ENCODE data around the gene DDX51.

DDX51 gene, protein sequence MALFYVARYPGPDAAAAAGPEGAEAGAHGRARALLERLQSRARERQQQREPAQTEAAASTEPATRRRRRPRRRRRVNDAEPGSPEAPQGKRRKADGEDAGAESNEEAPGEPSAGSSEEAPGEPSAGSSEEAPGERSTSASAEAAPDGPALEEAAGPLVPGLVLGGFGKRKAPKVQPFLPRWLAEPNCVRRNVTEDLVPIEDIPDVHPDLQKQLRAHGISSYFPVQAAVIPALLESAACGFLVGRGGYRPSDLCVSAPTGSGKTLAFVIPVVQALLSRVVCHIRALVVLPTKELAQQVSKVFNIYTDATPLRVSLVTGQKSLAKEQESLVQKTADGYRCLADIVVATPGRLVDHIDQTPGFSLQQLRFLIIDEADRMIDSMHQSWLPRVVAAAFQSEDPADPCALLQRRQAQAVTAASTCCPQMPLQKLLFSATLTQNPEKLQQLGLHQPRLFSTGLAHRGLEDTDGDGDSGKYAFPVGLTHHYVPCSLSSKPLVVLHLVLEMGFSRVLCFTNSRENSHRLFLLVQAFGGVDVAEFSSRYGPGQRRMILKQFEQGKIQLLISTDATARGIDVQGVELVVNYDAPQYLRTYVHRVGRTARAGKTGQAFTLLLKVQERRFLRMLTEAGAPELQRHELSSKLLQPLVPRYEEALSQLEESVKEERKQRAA

DNA sequence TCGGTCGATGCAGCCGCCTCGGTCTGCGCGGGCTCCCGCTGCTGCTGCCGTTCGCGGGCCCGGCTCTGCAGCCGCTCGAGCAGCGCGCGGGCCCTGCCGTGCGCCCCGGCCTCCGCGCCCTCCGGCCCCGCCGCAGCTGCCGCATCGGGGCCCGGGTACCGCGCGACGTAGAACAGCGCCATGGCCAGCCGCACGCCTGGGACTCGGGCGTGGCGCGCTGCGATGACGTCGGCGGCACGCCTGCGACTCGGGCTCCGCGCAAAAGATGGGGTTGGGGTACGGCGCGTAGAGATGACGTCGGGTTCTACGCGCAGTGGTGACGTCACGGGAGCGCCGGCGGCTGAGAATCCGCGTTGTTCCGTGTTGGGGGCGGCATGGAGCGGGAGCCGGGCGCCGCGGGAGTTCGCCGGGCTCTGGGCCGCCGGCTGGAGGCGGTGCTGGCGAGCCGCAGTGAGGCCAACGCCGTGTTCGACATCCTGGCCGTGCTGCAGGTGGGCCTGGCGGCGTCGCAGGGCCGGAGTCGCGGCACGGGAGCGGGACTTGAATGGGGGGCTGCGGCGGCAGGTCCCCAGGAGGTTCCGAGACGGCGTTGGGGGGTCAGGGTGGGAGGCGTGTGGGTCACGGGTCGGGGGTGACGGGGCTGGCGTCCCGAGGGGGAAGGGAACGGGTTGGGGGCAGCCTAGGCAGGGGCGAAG is at the start of gene DDX51, which contains the start of gene NOC4L:
TSS of gene DDX51 (minus strand) at position 205 of the 695 bp plus-strand sequence. CDS start at position 182, 23 bp downstream.
TSS of gene NOC4L (plus strand) at position 343 of the 695 bp plus-strand sequence. CDS start at position 375, 32 bp downstream.
- H3K27me3 Mint-ChIP-seq = no peaks in the 10 kb centered on the region
- peak within 1 kb of the TSS; percentile 87 for H3K4me3 Mint-ChIP-seq
- peaks cover 42% of the 10 kb centered on the region for H3K4me1 Mint-ChIP-seq
- ATAC-seq = peak; percentile 93
- peak within 1 kb of the TSS; percentile 90 for H3K27ac Mint-ChIP-seq
- H3K36me3 Mint-ChIP-seq = peaks cover 14% of the 10 kb centered on the region
- no peaks in the 10 kb centered on the region for H3K9me3 Mint-ChIP-seq

DNA sequence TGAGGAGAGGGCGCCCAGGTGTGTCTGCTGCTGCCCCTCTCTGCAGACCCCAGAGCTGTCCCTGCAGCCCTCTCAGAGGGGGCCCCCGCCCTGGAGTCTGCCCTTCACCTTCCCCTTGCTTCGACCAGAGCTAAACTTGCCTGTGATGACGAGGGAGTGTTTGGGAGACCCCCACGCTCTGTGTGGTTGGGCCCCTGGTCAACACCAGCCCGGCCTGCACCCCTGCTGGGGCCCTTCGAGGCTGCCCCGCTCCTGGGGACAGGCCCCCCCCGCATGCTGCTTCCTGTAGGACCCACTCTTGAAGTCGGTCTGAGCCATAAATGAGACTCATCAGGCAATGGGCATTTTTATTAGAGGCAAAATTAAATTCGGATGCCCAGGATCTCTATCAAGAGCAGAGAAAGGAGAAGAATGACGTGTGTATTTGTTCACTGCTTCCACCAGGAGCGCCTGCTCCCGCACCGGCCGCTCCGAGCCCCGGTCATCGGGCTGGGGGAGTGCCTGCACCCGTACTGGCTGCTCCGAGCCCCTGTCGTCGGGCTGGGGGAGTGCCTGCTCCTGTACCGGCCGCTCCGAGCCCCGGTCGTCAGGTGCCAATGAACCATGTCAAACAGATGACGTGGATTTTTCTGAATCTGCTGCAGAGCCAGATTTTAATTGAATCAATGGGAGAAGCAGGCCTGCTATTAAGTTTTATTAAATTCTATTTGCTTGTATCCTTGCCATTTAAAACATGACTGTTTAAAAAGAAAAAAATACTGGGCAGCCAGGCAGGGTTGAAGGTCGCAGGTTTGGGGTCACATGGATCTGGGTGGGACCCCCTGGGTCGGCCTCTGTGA is 47.8 kb upstream of the DDX51 start:
- H3K27ac Mint-ChIP-seq = no peak overlapping the region
- peaks cover 9% of the 10 kb centered on the region for H3K27me3 Mint-ChIP-seq
- H3K9me3 Mint-ChIP-seq = peaks cover 8% of the 10 kb centered on the region
- H3K4me1 Mint-ChIP-seq = peaks cover 25% of the 10 kb centered on the region
- ATAC-seq = no peak
- H3K4me3 Mint-ChIP-seq = no peak overlapping the region
- H3K36me3 Mint-ChIP-seq = no peaks in the 10 kb centered on the region

DNA sequence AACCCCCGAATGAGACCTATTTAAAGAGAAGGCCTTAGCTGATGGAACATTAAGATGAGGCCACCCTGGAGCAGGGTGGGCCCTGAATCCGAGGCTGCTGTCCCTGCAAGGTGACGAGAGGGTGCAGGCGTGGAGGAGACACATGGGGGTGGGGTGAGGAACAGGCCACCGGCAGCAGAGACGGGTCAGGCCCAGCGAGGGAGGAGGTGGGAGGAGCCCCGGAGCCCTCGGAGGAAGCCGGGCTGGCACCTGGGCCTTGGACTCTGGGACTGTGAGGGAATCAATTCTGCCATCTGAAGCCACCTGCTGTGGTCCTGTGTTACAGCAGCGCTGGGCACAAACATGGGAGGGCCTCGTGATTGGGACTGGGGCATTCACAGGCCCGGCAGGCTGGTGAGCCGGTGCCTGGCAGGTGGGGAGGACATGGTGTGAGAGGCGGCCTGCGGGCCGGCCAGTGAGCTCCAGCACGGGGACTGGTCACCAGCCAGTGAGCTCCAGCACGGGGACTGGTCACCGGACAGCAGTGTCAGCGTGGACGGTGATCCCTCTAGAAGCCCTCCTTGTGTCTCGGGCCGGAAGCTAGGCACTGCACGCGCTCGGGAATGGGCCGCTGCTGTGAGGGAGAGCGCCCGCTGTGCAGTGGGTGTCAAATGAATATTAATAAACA is 46.8 kb upstream of the DDX51 start:
- no peak for ATAC-seq
- Mint-ChIP-seq H3K9me3 (peaks cover 9% of the 10 kb centered on the region), H3K4me1 (peaks cover 30% of the 10 kb centered on the region), H3K36me3 (no peaks in the 10 kb centered on the region), H3K4me3 (peak overlapping the region; percentile 34), H3K27ac (no peak overlapping the region), H3K27me3 (peaks cover under 1% of the 10 kb centered on the region)

DNA sequence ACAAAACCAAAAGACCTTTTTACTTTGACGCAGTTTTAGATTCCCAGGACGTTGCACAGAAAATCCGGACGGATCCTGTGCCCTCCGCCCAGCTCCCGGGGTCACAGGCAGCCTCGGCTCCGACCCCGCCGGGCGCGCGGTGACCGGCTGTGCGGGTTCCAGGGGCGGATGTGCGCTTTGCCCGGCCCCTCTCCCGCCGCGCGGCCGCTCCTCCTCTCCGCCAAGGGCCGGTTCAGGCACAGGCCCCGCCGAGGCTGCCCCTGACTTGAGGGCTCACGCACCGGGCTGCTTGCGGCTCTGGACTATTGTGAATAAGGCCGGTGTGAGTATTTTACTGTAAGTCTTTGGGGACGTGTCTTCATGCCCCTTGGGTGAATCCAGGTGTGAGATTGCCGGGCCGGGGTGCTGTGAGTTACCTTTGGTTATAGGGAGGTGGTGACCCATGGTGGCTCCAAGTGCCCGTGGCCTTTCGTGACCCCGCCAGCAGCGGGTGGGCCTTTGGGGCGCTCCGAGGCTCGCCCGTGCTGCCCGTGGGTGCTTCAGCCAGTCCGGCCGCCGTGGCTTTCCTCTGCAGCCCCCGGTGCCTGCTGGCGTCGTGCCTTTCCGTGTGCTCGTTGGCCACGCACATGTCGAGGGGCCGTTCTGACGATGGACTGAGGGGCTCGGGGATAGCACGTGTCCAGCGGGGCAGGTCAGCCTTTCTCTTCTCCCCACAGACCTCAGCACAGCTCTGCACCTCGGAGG is 46.1 kb upstream of the DDX51 start:
- Mint-ChIP-seq H3K27ac (peak overlapping the region; percentile 76), H3K4me1 (peaks cover 30% of the 10 kb centered on the region), H3K9me3 (peaks cover 12% of the 10 kb centered on the region), H3K36me3 (no peaks in the 10 kb centered on the region), H3K27me3 (no peaks in the 10 kb centered on the region), H3K4me3 (peak overlapping the region; percentile 80)
- ATAC-seq = peak; percentile 2

DNA sequence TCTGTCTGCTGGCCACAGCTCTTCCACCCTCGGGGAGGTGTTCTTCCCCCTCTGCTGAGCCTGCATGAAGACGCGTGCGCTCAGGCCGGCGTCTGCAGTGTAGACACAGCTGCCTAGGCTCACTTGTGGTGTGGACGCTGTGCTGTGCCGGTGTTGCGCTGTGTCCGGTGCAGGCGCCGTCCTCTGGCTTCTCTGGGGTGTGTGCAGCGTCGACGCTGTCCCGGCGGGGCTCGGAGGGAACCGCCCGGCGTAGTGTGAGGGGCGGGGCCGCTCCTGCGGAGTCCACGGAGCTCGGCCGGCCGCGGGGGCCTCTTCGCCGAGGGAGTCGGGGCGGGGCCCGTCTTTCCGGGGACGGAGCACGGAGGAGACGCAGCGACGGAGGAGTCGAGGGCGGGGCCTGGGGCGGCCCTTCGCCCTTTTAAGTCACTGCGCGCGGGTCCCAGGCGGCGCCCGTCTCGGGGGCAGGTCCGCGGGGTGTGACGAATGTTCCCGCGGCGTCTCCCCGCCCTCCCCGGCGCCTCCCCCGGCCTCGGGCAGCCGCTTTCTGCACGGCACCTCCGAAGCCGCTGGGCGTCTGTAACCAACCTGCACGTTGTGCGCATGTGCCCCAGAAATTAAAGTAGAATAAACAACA is 45.4 kb upstream of the DDX51 start:
- H3K4me1 Mint-ChIP-seq = peaks cover 30% of the 10 kb centered on the region
- H3K9me3 Mint-ChIP-seq = peaks cover 12% of the 10 kb centered on the region
- H3K27me3 Mint-ChIP-seq = no peaks in the 10 kb centered on the region
- H3K36me3 Mint-ChIP-seq = no peaks in the 10 kb centered on the region
- H3K27ac Mint-ChIP-seq = peak overlapping the region; percentile 76
- ATAC-seq = peak; percentile 96
- H3K4me3 Mint-ChIP-seq = peak overlapping the region; percentile 80

DNA sequence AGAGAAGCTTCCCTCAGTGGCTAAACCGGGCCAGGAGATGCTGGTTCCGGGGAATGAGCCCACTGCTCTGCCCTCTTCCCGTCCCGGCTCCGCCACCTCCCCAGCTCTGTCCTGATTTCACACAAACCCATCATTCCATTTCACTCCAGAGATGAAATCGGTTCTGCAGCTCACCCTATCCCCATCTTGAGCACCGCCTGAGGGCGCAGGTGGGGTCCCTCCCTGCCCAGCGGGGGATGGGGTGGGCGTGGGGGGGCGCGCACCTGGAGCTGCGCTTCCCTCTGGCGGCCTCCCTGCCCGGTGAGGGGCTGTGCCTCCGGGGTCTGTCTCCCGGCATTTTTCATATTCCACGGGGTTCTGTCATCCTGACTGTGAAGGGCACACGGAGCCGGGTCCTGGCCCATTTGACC is 44.8 kb upstream of the DDX51 start:
- no peak for ATAC-seq
- H3K9me3 Mint-ChIP-seq = peaks cover 12% of the 10 kb centered on the region
- no peaks in the 10 kb centered on the region for H3K27me3 Mint-ChIP-seq
- H3K36me3 Mint-ChIP-seq = no peaks in the 10 kb centered on the region
- peak overlapping the region; percentile 80 for H3K4me3 Mint-ChIP-seq
- H3K27ac Mint-ChIP-seq = peak overlapping the region; percentile 76
- H3K4me1 Mint-ChIP-seq = peaks cover 30% of the 10 kb centered on the region

DNA sequence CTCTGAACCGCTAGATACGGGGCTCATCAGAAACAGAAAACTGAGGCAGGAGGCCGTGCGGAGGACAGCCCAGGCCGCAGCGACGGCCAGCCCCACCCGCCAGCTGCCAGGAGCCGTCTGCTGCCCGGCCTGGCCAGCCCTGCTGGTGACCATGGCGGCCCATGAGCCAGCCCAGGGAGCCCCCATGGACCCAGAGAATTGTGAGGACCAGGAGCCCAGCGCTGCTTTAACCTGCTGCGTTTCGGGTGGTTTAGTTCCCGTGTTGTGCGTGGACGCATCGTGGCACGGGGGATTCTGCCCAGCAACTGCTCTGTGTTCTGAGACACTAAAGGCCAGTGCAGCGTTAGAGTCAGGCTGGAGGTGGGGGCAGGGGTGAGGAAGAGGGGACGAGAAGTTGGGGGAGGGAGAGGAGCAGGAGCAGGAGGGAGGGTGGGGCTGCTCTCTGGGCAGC is 44.4 kb upstream of the DDX51 start:
- Mint-ChIP-seq H3K9me3 (peaks cover 10% of the 10 kb centered on the region), H3K36me3 (no peaks in the 10 kb centered on the region), H3K27me3 (no peaks in the 10 kb centered on the region), H3K27ac (no peak overlapping the region), H3K4me3 (peak overlapping the region; percentile 38), H3K4me1 (peaks cover 30% of the 10 kb centered on the region)
- ATAC-seq = no peak

DNA sequence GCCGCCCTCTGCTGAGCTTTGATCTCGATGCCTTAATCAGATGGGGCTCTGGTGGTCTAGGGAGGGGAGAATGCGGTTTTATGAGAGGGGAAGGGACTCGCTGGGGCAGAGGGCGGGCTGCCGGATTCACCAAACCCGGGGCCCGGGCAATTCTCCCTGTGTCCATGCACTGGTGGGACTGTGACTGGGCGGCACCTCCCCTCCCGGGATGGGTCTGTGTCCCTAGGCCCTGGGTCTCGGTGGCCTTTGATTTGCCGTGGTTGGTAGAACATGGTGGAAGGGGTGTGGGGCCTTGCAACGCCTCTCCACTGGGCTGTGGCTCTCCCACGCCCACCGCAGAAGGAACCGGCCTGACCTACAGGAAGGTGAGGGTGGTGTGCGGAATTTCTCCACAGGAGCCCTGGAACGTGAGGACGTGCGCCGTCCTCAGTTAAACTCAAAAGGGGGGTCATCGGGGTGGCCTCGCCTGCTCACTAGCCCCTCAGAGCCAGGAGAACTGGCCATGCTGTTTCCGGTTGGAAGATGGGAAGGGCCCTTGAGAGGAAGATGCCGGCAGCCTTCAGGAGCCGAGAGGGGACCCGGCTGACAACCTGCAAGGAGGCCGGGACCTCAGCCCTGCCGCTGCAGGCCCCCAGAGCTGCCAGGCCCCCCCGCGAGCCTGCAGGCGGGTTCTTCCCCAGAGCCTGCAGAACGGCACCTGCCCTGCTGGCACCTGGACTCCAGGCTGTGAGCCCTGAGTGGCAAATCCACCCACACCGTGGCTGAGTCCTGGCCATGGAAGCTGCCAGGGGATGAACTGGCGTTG is 43.7 kb upstream of the DDX51 start:
- no peak for ATAC-seq
- no peak overlapping the region for H3K4me3 Mint-ChIP-seq
- H3K27ac Mint-ChIP-seq = no peak overlapping the region
- H3K27me3 Mint-ChIP-seq = no peaks in the 10 kb centered on the region
- peaks cover 30% of the 10 kb centered on the region for H3K4me1 Mint-ChIP-seq
- peaks cover 9% of the 10 kb centered on the region for H3K9me3 Mint-ChIP-seq
- no peaks in the 10 kb centered on the region for H3K36me3 Mint-ChIP-seq

DNA sequence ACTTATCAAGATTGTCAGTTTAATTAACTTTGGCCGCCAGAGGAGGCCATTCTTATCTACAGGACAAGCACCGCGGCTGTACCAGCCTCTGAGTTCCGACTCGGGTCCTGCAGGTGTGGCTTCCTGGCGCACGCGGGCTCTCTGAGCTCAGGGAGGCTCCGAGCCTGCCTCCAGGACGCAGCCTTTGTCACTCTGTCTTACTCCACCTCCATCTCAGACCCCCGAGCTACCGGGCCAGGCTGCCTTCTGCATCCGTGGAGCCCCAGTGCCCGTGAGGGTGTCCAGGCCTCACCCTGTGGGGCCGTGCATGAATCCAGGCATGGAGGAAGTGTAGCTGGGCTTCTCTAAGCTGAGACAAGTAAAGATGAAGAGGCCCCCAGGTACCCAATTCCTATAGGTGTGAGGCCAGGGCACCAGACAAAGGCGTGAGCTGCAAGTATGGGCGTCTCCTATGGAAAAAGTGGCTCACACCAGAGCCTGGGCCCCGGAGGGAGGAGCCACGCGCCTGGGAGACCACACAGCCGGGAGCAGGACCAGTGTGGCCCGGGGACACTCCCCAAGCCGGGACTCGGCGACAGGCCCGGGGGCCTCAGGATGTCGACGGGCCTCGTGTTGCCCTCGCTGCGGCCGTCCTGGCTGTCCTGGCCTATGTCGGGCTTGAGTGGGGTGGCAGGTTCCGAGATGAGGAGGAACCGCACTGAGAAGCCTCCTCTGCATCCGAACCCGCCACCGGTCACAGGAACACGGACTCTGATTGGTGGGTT is 42.9 kb upstream of the DDX51 start:
- no peak overlapping the region for H3K4me3 Mint-ChIP-seq

DNA sequence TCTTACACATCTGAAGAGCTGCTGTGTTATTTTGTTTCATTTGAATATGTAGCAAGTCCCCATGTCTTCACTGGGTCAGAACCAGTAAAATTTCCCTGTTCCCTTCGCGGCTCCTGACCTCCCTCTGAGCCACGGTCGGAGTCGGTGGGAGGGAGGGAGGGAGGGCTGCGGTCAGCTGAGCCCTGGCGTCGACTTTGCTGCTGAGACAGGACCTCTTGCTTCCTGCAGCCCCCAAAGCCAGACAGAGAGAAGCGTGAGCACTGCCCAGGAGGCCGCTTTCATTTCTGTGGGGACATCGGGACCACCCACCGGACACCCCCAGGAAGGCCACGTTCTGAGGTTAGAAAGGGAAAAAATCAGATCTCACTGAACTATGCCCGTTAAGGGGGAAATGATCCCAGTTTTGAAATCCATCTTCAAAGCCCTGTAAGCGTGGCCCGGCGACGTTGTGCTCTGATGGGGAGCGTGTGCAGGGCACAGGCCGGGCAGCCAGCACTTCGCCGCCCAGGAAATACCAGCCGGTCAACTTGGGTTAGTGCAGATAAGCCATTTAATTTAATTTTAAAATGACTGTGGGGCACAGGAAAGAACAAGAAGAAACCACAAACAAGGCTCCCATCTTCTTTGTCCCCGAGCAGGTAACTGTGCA is 42.2 kb upstream of the DDX51 start:
- peaks cover 6% of the 10 kb centered on the region for H3K27me3 Mint-ChIP-seq
- H3K27ac Mint-ChIP-seq = no peak overlapping the region
- peaks cover 30% of the 10 kb centered on the region for H3K4me1 Mint-ChIP-seq
- no peaks in the 10 kb centered on the region for H3K36me3 Mint-ChIP-seq
- peaks cover 9% of the 10 kb centered on the region for H3K9me3 Mint-ChIP-seq
- H3K4me3 Mint-ChIP-seq = no peak overlapping the region
- ATAC-seq = no peak

More for the DNA sequence above, 42.9 kb upstream of the DDX51 start:
- H3K27me3 Mint-ChIP-seq = no peaks in the 10 kb centered on the region
- no peaks in the 10 kb centered on the region for H3K36me3 Mint-ChIP-seq
- H3K9me3 Mint-ChIP-seq = peaks cover 9% of the 10 kb centered on the region
- peaks cover 30% of the 10 kb centered on the region for H3K4me1 Mint-ChIP-seq
- H3K27ac Mint-ChIP-seq = no peak overlapping the region
- no peak for ATAC-seq

DNA sequence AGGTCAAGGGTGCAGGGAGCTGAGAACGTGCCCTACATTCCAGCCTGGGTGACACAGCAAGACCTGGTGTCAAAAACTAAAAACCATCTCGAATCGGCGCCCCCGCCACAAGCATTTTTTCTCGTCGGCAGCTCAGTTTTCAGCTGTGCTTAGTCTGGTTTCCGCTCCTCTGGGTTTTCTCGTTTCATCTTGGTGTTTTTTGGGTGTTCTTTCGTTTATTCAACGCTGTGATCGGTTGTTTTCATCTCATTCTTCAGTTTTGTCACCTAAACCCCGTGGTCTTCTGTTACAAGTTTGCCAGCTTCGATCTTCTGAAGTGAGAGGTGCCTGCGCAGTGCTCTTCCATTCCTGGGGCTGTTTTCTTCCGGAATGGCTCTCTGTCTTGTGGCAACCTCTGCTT is 41.6 kb upstream of the DDX51 start:
- Mint-ChIP-seq H3K9me3 (peaks cover 9% of the 10 kb centered on the region), H3K36me3 (no peaks in the 10 kb centered on the region), H3K4me1 (peaks cover 26% of the 10 kb centered on the region), H3K27me3 (peaks cover 11% of the 10 kb centered on the region), H3K4me3 (no peak overlapping the region), H3K27ac (no peak overlapping the region)
- ATAC-seq = no peak

All from stimulated activated memory B cell treated with anti-CD40 and anti-IgM and Interleukin-4, amounts not matched to agents 10 μg/mL and 1 μg/mL and 100 μg/mL, for 72 hours (primary cell).